ENCODE results near the gene TBC1D8.

DNA sequence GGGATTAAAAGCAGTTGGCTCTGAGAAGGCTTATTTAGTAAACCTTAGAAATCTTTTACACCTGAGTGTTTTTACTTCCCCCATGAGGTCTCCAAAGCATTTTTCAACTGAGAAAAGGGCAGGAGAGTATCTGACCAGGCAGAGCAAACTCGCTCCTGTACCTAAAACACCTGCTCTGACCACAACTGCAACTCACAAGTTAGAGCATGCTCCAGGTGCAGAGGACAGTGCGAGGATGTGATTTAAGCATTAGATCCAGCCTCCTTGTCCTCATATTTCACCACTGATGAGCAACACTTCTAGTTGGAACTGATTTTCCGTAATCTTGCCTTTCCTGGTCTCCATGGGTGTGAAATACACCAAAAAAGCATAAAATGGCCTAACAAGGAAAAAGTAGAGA lies 34.5 kb upstream of the TBC1D8 start:
- TF ChIP-seq ZNF8 (CRISPR knock-in tag; IDR thresholded peaks at IDR 0.05) (no peak), PATZ1 (CRISPR knock-in tag; IDR thresholded peaks at IDR 0.05; ENCODE audit: borderline replicate concordance) (no peak), ZFP3 (CRISPR knock-in tag; IDR thresholded peaks at IDR 0.05) (no peak), SNAI2 (CRISPR knock-in tag; IDR thresholded peaks at IDR 0.05) (no peak), TSHZ2 (CRISPR knock-in tag; IDR thresholded peaks at IDR 0.05) (no peak), TCF4 (CRISPR knock-in tag; IDR thresholded peaks at IDR 0.05; ENCODE audit: borderline replicate concordance) (no peak), BACH2 (CRISPR knock-in tag; IDR thresholded peaks at IDR 0.05; ENCODE audit: borderline replicate concordance) (no peak)
- TF ChIP-seq, protein P1, sequence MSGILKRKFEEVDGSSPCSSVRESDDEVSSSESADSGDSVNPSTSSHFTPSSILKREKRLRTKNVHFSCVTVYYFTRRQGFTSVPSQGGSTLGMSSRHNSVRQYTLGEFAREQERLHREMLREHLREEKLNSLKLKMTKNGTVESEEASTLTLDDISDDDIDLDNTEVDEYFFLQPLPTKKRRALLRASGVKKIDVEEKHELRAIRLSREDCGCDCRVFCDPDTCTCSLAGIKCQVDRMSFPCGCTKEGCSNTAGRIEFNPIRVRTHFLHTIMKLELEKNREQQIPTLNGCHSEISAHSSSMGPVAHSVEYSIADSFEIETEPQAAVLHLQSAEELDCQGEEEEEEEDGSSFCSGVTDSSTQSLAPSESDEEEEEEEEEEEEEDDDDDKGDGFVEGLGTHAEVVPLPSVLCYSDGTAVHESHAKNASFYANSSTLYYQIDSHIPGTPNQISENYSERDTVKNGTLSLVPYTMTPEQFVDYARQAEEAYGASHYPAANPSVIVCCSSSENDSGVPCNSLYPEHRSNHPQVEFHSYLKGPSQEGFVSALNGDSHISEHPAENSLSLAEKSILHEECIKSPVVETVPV (CRISPR knock-in tag; IDR thresholded peaks at IDR 0.05), result no peak

Data from SK-N-SH treated with all-trans-retinoic acid at 6 μM for 48 hours (cell line).